WTC11 (cell line): Measurements from ENCODE around the gene ADAM12.

ENCODE experiments used
- ATF3 ChIP-seq: sonication (generic); formaldehyde crosslinking; conservative IDR thresholded peaks from 2 replicates; pipeline ENCODE4 v1.8.1; 2022; ENCODE audit warnings: mild to moderate bottlenecking, missing genetic modification reagents
- CBFB ChIP-seq: sonication (generic); formaldehyde crosslinking; IDR thresholded peaks from 2 replicates; pipeline ENCODE4 v1.8.1; 2022; ENCODE audit warnings: mild to moderate bottlenecking, low read depth, missing genetic modification reagents
- CTCF ChIP-seq: fragments of 200-600 bp; IDR thresholded peaks from 2 replicates; pipeline ENCODE4 v1.8.0; 2022; ENCODE audit warnings: antibody characterized with exemption
- ERG ChIP-seq: fragments of 250-450 bp; sonication (Bioruptor Pico); IDR thresholded peaks from 2 replicates; pipeline ENCODE4 v1.8.0; 2021; ENCODE audit warnings: mild to moderate bottlenecking
- GABPB1 ChIP-seq: sonication (generic); formaldehyde crosslinking; IDR thresholded peaks from 2 replicates; pipeline ENCODE4 v1.8.1; 2023; ENCODE audit warnings: mild to moderate bottlenecking, missing genetic modification reagents
- JUN ChIP-seq: sonication (generic); formaldehyde crosslinking; IDR thresholded peaks from 2 replicates; pipeline ENCODE4 v1.8.0; 2023; ENCODE audit warnings: mild to moderate bottlenecking, missing genetic modification reagents
- NR2C2 ChIP-seq: sonication (generic); formaldehyde crosslinking; IDR thresholded peaks from 2 replicates; pipeline ENCODE4 v1.8.0; 2022; ENCODE audit warnings: mild to moderate bottlenecking, missing genetic modification reagents
- PREB ChIP-seq: sonication (generic); formaldehyde crosslinking; IDR thresholded peaks from 2 replicates; pipeline ENCODE4 v1.8.1; 2022; ENCODE audit warnings: mild to moderate bottlenecking, missing genetic modification reagents, moderate library complexity, borderline replicate concordance
- SMAD4 ChIP-seq: sonication (generic); formaldehyde crosslinking; IDR thresholded peaks from 2 replicates; pipeline ENCODE4 v1.8.0; 2022; ENCODE audit warnings: mild to moderate bottlenecking, missing genetic modification reagents
- SOX15 ChIP-seq: fragments of 250-450 bp; sonication (Bioruptor Pico); IDR thresholded peaks from 2 replicates; pipeline ENCODE4 v1.9.0; 2021; ENCODE audit warnings: mild to moderate bottlenecking
- ZNF281 ChIP-seq: sonication (generic); formaldehyde crosslinking; IDR thresholded peaks from 2 replicates; pipeline ENCODE4 v1.8.0; 2023; ENCODE audit warnings: mild to moderate bottlenecking, missing genetic modification reagents

GRCh38 chr10:126253611-126253998 is 134.7 kb downstream of the ADAM12 start:
- no peak for TF ChIP-seq CTCF
- TF ChIP-seq NR2C2 (CRISPR knock-in tag): no peak
- no peak for TF ChIP-seq PREB (CRISPR knock-in tag)
- no peak for TF ChIP-seq CBFB (CRISPR knock-in tag)
- no peak for TF ChIP-seq SOX15 (CRISPR knock-in tag)
- TF ChIP-seq GABPB1 (CRISPR knock-in tag): no peak
- TF ChIP-seq SMAD4 (CRISPR knock-in tag): no peak
- TF ChIP-seq ATF3 (CRISPR knock-in tag): no peak
- TF ChIP-seq ZNF281 (CRISPR knock-in tag): no peak
- TF ChIP-seq ERG (CRISPR knock-in tag): no peak
- no peak for TF ChIP-seq JUN (CRISPR knock-in tag)
